ENCODE results near the gene SCGN. TPM values are rescaled to one million over a fixed set of nuclear protein-coding genes. Genes with fewer than 3 reads are reported as not detected.

Gene SCGN
- not detected in 2 replicates for total RNA-seq

GRCh38 chr6:25652007-25652515, at the start of gene SCGN:
Gene SCGN (plus strand): TSS chr6:25652215. CDS start chr6:25652404, 189 bp downstream.
- DNase-seq (ENCODE audit: low read depth) = peak; percentile 20
- peak within 1 kb of the TSS; percentile 52 for H3K4me3 ChIP-seq (ENCODE audit: low read depth, low read length)
- TF ChIP-seq CTCF (conservative IDR thresholded peaks at IDR 0.05; ENCODE audit: low read depth, low read length) = no peak

GRCh38 chr6:25602674-25602982, 49.4 kb upstream of the SCGN start:
- TF ChIP-seq CTCF (conservative IDR thresholded peaks at IDR 0.05; ENCODE audit: low read depth, low read length) = no peak
- no peak for DNase-seq (ENCODE audit: low read depth)
- H3K4me3 ChIP-seq (ENCODE audit: low read depth, low read length) = no peak overlapping the region

GRCh38 chr6:25603251-25603650, 48.8 kb upstream of the SCGN start:
- no peak overlapping the region for H3K4me3 ChIP-seq (ENCODE audit: low read depth, low read length)
- no peak for TF ChIP-seq CTCF (conservative IDR thresholded peaks at IDR 0.05; ENCODE audit: low read depth, low read length)
- no peak for DNase-seq (ENCODE audit: low read depth)

- no peak overlapping the region for H3K4me3 ChIP-seq (ENCODE audit: low read depth, low read length)
- DNase-seq (ENCODE audit: low read depth) = no peak
- TF ChIP-seq CTCF (conservative IDR thresholded peaks at IDR 0.05; ENCODE audit: low read depth, low read length) = no peak
These were observed 45.9 kb upstream of the SCGN start for GRCh38 chr6:25606151-25606550.

- TF ChIP-seq CTCF (conservative IDR thresholded peaks at IDR 0.05; ENCODE audit: low read depth, low read length) = no peak
- DNase-seq (ENCODE audit: low read depth) = no peak
- no peak overlapping the region for H3K4me3 ChIP-seq (ENCODE audit: low read depth, low read length)
These were observed 43.3 kb upstream of the SCGN start for GRCh38 chr6:25608558-25609174.

- H3K4me3 ChIP-seq (ENCODE audit: low read depth, low read length) = no peak overlapping the region
- no peak for TF ChIP-seq CTCF (conservative IDR thresholded peaks at IDR 0.05; ENCODE audit: low read depth, low read length)
- DNase-seq (ENCODE audit: low read depth) = no peak
These were observed 39.3 kb upstream of the SCGN start for GRCh38 chr6:25612666-25613065.

- DNase-seq (ENCODE audit: low read depth) = no peak
- no peak for TF ChIP-seq CTCF (conservative IDR thresholded peaks at IDR 0.05; ENCODE audit: low read depth, low read length)
These were observed 38.6 kb upstream of the SCGN start for GRCh38 chr6:25613415-25613814.

More at GRCh38 chr6:25613415-25613814, 38.6 kb upstream of the SCGN start:
- H3K4me3 ChIP-seq (ENCODE audit: low read depth, low read length) = no peak overlapping the region
